SU-DHL-6 (cell line): ENCODE measurements around the gene FCHSD2.

ENCODE experiments used
- EZH2phosphoT487 ChIP-seq: fragments of 200-600 bp; sonication (generic), shearing (Covaris generic); conservative IDR thresholded peaks from 2 replicates; pipeline ENCODE4 v1.6.1; 2018; ENCODE audit warnings: mild to moderate bottlenecking, antibody characterized with exemption, low read length, moderate library complexity, mixed read lengths
- TF ChIP-seq, protein P1 (sequence below): fragments of 200-600 bp; sonication (generic); IDR thresholded peaks from one replicate; pipeline ENCODE4 v1.5.1; 2017; ENCODE audit warnings: antibody characterized with exemption, mild to moderate bottlenecking, low read length, moderate library complexity; ENCODE audit not compliant: insufficient read depth, poor library complexity, severe bottlenecking

DNA sequence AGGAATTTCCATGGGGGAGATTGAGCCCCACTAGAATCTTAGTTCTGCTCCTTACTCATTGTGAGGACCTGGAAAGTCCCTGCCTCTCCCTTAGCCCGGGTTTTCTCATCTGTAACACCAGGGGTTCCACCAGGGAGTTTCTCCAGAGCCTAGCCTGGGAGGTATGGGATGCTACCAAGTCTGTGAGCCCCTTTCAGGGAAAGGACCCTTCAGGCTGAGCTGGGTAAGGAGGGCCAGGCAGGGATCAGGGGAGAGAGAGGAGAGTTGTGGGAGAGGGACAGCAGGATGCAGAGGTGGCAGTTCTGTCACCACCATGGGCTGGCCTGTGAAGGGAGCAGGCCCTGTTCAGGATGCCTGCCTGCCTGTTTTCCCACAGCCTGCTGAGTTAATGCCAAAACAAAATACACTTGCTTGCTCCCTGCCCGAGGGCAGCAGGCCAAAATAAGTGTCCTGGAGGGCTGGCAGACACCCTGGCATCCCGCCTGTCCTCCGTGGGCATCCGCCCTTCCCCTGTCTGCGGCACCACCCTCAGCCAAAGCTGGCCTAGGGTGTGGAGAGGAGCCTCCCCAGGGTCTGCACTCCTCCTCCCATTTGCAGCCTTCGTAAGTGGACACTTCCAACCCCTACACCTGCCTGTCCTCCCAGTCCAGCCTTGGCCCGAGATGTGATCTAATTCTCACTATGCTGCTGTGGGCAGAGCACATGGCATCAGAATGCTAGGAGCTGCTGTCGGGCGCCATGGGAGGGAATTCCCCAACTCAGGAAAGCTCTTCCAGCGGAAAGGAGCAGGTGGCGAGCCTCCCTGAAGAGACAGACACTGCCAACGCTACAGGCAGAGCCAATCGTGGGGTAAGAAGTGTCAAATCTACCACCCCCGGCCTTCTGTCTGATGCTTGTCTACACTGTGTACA lies 5.9 kb upstream of the FCHSD2 start:
- TF ChIP-seq, protein P1, sequence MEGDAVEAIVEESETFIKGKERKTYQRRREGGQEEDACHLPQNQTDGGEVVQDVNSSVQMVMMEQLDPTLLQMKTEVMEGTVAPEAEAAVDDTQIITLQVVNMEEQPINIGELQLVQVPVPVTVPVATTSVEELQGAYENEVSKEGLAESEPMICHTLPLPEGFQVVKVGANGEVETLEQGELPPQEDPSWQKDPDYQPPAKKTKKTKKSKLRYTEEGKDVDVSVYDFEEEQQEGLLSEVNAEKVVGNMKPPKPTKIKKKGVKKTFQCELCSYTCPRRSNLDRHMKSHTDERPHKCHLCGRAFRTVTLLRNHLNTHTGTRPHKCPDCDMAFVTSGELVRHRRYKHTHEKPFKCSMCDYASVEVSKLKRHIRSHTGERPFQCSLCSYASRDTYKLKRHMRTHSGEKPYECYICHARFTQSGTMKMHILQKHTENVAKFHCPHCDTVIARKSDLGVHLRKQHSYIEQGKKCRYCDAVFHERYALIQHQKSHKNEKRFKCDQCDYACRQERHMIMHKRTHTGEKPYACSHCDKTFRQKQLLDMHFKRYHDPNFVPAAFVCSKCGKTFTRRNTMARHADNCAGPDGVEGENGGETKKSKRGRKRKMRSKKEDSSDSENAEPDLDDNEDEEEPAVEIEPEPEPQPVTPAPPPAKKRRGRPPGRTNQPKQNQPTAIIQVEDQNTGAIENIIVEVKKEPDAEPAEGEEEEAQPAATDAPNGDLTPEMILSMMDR: no peak
- TF ChIP-seq EZH2phosphoT487: no peak
